HepG2 (cell line): ENCODE data around the gene PEF1. TPM values are rescaled to one million over a fixed set of nuclear protein-coding genes. Genes with fewer than 3 reads are reported as not detected.

ENCODE experiments used
- ARID5B ChIP-seq: IDR thresholded peaks from 2 replicates; pipeline ENCODE4 v1.4.0; 2020; ENCODE audit warnings: mild to moderate bottlenecking, missing genetic modification reagents
- HNF1B ChIP-seq: sonication (generic); formaldehyde crosslinking; IDR thresholded peaks from 2 replicates; pipeline ENCODE4 v1.5.1; 2020; ENCODE audit warnings: mild to moderate bottlenecking, moderate library complexity, missing genetic modification reagents
- HNF4A ChIP-seq: sonication (generic); formaldehyde crosslinking; IDR thresholded peaks from 2 replicates; pipeline ENCODE4 v1.4.0; 2020; ENCODE audit warnings: missing genetic modification reagents
- RXRB ChIP-seq: IDR thresholded peaks from 2 replicates; pipeline ENCODE4 v1.6.1; 2016; ENCODE audit warnings: borderline replicate concordance, missing genetic modification reagents, missing compliant biosample characterization
- SKIL ChIP-seq: sonication (generic); formaldehyde crosslinking; IDR thresholded peaks from 2 replicates; pipeline ENCODE4 v1.8.0; 2022; ENCODE audit warnings: missing genetic modification reagents, mild to moderate bottlenecking, moderate library complexity, borderline replicate concordance
- SMC3 ChIP-seq: IDR thresholded peaks from 2 replicates; pipeline ENCODE4 v1.6.1; 2011; ENCODE audit warnings: low read length, improper control_type of control experiment
- STAT5B ChIP-seq: sonication (generic); formaldehyde crosslinking; IDR thresholded peaks from 2 replicates; pipeline ENCODE4 v1.4.0; 2020; ENCODE audit warnings: missing genetic modification reagents
- YY1 ChIP-seq: IDR thresholded peaks from 2 replicates; pipeline ENCODE4 v1.6.1; 2011; ENCODE audit warnings: low read length, low read depth, moderate library complexity, mild to moderate bottlenecking; ENCODE audit not compliant: insufficient read depth, insufficient replicate concordance
- ZNF331 ChIP-seq: sonication (generic); formaldehyde crosslinking; IDR thresholded peaks from 2 replicates; pipeline ENCODE4 v1.4.0; 2020; ENCODE audit warnings: missing genetic modification reagents
- ZNF567 ChIP-seq: sonication (generic); formaldehyde crosslinking; IDR thresholded peaks from 2 replicates; pipeline ENCODE4 v1.8.1; 2023; ENCODE audit warnings: mild to moderate bottlenecking, missing genetic modification reagents, borderline replicate concordance
- ZSCAN29 ChIP-seq: sonication (generic); formaldehyde crosslinking; conservative IDR thresholded peaks from 2 replicates; pipeline ENCODE4 v1.4.0; 2020; ENCODE audit warnings: mild to moderate bottlenecking, missing genetic modification reagents
- ZXDC ChIP-seq: sonication (generic); formaldehyde crosslinking; IDR thresholded peaks from 2 replicates; pipeline ENCODE4 v1.5.0; 2020; ENCODE audit warnings: mild to moderate bottlenecking, missing genetic modification reagents
- polyA plus RNA-seq, 8 experiments: library from polyadenylated mRNA; depleted of rRNA in 3 of 8; stranded (reverse) in 7 of 8; unstranded in 1 of 8; fragments of >200 nt; fragmentation: Illumina TruSeq in 4 of 8; extraction: Trizol in 4 of 8; gene quantifications; 2 replicates each; pipeline versions ENCODE4 v1.2.1 to v1.2.3, GENCODE V29; 2011 to 2016; ENCODE audit warnings: low read depth in 4 of 8, missing spikeins in 1 of 8, mixed read lengths in 1 of 8; ENCODE audit not compliant: insufficient read depth in 1 of 8
- total RNA-seq, 5 experiments: library from RNA; depleted of rRNA; stranded (reverse); fragments of >200 nt; fragmentation: Illumina TruSeq; extraction: Trizol; gene quantifications; 2 replicates each; pipeline ENCODE4 v1.2.3, GENCODE V29; 2016; ENCODE audit warnings: low read depth in 1 of 5
- TF ChIP-seq, protein P1 (sequence below): sonication (generic); formaldehyde crosslinking; conservative IDR thresholded peaks from 2 replicates; pipeline ENCODE4 v1.4.0; 2020; ENCODE audit warnings: missing genetic modification reagents

PEF1 gene
- total and polyA plus RNA-seq, 2 of the 13 experiments (the other 11 are each of a cell fraction or from before 2014, with no cell fraction given), result 57.1 to 57.8 TPM

DNA sequence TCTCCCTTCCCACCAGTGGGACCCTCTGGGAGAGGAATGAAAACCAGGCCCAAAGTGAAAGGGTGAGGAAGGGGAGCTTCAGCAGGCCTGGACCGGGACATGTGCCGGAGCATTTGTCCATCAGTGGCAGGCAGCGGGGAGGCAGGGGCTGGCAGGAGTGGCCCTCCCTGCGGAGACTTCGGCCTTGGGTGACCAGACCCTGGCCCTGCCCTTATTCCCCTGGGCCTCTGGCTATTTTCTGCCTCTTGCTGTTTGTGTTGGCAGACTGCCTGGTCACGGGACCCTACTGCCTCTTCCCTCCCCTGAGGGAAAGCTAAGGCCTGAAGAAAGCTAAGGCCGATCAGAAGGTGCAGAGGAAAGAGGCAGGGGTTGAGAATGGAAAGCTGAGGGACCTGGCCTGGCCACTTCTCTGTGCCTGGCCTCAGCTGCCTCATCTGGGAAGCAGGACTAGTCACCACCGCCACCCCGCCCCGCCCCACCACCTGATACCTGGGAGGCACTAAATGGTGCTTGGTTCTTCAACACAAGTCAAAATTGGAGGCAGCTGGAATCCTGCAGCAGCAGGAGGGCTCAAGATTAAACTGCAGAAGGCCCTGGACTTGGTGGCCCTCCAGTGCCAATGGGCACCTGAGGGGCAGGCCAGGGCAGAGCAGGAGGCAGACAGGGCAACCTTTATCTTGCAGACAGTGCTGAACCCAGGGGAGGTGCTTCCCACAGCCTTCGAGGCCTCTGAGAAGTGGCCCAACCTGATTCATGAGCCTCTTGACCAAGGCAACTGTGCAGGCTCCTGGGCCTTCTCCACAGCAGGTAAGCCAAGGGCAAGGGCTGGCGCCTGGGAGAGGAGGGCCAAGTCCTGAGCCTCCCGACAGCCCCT lies 60.4 kb downstream of the PEF1 start (continued):
- TF ChIP-seq ARID5B (CRISPR knock-in tag) (peak; percentile 56; the same call in 1 of the 2 replicates), SKIL (CRISPR knock-in tag) (peak; percentile 26; the same call in 1 of the 2 replicates), HNF4A (peak; percentile 76), ZNF331 (CRISPR knock-in tag) (peak; percentile 39; the same call in 1 of the 2 replicates), YY1 (no peak), ZXDC (no peak), STAT5B (CRISPR knock-in tag) (no peak), HNF1B (CRISPR knock-in tag) (peak; percentile 47; the same call in 1 of the 2 replicates), SMC3 (no peak), ZNF567 (CRISPR knock-in tag) (no peak), RXRB (CRISPR knock-in tag) (peak; percentile 65), ZSCAN29 (CRISPR knock-in tag) (no peak)
- TF ChIP-seq, protein P1, sequence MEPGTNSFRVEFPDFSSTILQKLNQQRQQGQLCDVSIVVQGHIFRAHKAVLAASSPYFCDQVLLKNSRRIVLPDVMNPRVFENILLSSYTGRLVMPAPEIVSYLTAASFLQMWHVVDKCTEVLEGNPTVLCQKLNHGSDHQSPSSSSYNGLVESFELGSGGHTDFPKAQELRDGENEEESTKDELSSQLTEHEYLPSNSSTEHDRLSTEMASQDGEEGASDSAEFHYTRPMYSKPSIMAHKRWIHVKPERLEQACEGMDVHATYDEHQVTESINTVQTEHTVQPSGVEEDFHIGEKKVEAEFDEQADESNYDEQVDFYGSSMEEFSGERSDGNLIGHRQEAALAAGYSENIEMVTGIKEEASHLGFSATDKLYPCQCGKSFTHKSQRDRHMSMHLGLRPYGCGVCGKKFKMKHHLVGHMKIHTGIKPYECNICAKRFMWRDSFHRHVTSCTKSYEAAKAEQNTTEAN (CRISPR knock-in tag), result no peak
